Endodermal cell (in vitro differentiated cells): Measurements from ENCODE around the gene BACH1. TPM values are rescaled to one million over a fixed set of nuclear protein-coding genes. Genes with fewer than 3 reads are reported as not detected.

Source experiments
- DNase-seq: peaks from one replicate; pipeline ENCODE4 v3.0.0-alpha.2; 2017
- H3K27ac ChIP-seq: 2 replicates; pipeline ENCODE4 v1.5.1; 2013; ENCODE audit warnings: mild to moderate bottlenecking, low read depth, low read length, moderate library complexity
- H3K27me3 ChIP-seq: 2 replicates; pipeline ENCODE4 v1.6.1; 2013; ENCODE audit warnings: mild to moderate bottlenecking, low read length, moderate library complexity; ENCODE audit not compliant: insufficient read depth, control insufficient read depth, poor library complexity, severe bottlenecking
- H3K36me3 ChIP-seq: 2 replicates; pipeline ENCODE4 v1.7.0; 2013; ENCODE audit warnings: mild to moderate bottlenecking, low read length, moderate library complexity; ENCODE audit not compliant: control insufficient read depth, insufficient read depth
- H3K4me1 ChIP-seq: one replicate; pipeline ENCODE4 v1.7.0; 2013; ENCODE audit warnings: low read length; ENCODE audit not compliant: control insufficient read depth, insufficient read depth
- H3K4me3 ChIP-seq: 2 replicates; pipeline ENCODE4 v1.5.1; 2013; ENCODE audit warnings: mild to moderate bottlenecking, low read length, moderate library complexity
- H3K9ac ChIP-seq: 2 replicates; pipeline ENCODE4 v1.6.1; 2013; ENCODE audit warnings: mild to moderate bottlenecking, low read length, moderate library complexity; ENCODE audit not compliant: poor library complexity, severe bottlenecking; ENCODE audit errors: extremely low read depth
- H3K9me3 ChIP-seq: 2 replicates; pipeline ENCODE4 v1.6.1; 2013; ENCODE audit warnings: mild to moderate bottlenecking, low read length, moderate library complexity; ENCODE audit not compliant: control insufficient read depth
- H3K27ac Mint-ChIP-seq: 2 replicates; pipeline ENCODE4 v1.8.0; 2020; ENCODE audit warnings: mixed read lengths
- H3K27me3 Mint-ChIP-seq: 2 replicates; pipeline ENCODE4 v1.8.0; 2021; ENCODE audit warnings: mild to moderate bottlenecking, mixed read lengths; ENCODE audit not compliant: insufficient read depth
- H3K36me3 Mint-ChIP-seq: 2 replicates; pipeline ENCODE4 v1.8.0; 2020; ENCODE audit warnings: low read depth, mixed read lengths
- H3K4me1 Mint-ChIP-seq: 2 replicates; pipeline ENCODE4 v1.8.0; 2020; ENCODE audit warnings: mixed read lengths
- H3K4me3 Mint-ChIP-seq: 2 replicates; pipeline ENCODE4 v1.8.0; 2020; ENCODE audit warnings: mild to moderate bottlenecking, moderate library complexity, mixed read lengths
- H3K9me3 Mint-ChIP-seq: 2 replicates; pipeline ENCODE4 v1.8.0; 2020; ENCODE audit warnings: mild to moderate bottlenecking, mixed read lengths
- WGBS, 2 experiments: methylation state at CpG; one replicate each; pipeline versions ENCODE4 v1.1.5 to v1.1.7; 2013; ENCODE audit warnings: missing lambda C conversion rate in 2 of 2, mixed read lengths in 1 of 2; ENCODE audit not compliant: insufficient coverage in 1 of 2, insufficient read length in 1 of 2; 5-methylcytosine and 5-hydroxymethylcytosine counted together
- total RNA-seq, 2 donors: library from RNA; stranded (reverse); fragmentation: NEBNext Ultra II Directional in 1 of 2; extraction: Animal tissue kit (Norgen Biotek cat#: 25700) in 1 of 2; gene quantifications; 2 replicates in 1 of 2; 3 replicates in 1 of 2; pipeline ENCODE4 v1.2.1, GENCODE V29; 2021
- TF ChIP-seq, protein P1 (sequence below): fragments of 200-600 bp; sonication (generic); conservative IDR thresholded peaks from 2 replicates; pipeline ENCODE4 v1.5.0; 2021; ENCODE audit warnings: antibody characterized with exemption, mild to moderate bottlenecking

The BACH1 gene
- total RNA-seq, 2 donors from 2014 or later: 61.3 to 64.9 TPM

DNA sequence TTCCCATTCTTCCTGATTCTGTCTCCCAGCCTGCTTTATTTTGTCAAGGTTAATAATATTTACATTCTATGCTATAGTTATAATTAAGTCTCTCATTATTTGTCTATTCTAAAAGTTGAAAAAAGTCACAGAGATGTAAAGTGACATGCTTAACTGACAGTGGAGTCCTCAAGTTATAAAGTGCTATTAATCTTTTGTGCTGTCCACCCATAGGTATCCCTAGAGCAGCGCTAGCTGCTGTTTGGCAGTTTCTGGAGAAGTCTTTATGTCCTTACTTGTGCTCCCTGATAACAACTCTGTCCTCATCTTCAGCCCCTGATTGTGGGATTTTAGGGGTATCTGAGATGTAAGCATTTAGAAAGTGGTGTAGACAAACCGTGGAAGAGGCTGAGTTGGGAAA, 13.1 kb downstream of the BACH1 start:
- no peak overlapping the region for H3K4me3 Mint-ChIP-seq
- WGBS, 2 experiments: 90 to 100% methylated on average over 1 to 2 of the region's 2 CpGs

DNA sequence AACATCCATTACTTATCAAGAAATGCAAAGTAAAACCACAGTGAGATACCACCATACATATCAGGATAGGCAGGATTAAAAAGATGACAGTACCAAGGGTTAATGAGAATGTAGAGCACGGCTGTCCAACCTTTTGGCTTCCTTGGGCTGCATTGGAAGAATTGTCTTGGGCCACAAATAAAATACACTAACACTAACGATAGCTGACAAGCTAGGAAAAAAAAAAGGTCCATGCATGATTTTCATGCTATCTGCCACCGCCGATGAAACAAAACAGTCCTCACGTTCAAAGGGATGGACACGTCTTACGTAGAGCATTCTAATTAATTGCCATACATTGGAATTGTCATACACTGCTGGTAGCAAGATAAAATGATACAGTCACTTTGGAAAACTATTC, 14.3 kb downstream of the BACH1 start:
- Histone ChIP-seq H3K4me1 (peaks cover 5% of the 10 kb centered on the region), H3K27me3 (no peaks in the 10 kb centered on the region), H3K9me3 (peaks cover 17% of the 10 kb centered on the region), H3K9ac (no peak overlapping the region), H3K36me3 (peaks cover 7% of the 10 kb centered on the region), H3K27ac (no peak overlapping the region), H3K4me3 (no peak overlapping the region)
- H3K27me3 Mint-ChIP-seq: no peaks in the 10 kb centered on the region
- TF ChIP-seq, protein P1, sequence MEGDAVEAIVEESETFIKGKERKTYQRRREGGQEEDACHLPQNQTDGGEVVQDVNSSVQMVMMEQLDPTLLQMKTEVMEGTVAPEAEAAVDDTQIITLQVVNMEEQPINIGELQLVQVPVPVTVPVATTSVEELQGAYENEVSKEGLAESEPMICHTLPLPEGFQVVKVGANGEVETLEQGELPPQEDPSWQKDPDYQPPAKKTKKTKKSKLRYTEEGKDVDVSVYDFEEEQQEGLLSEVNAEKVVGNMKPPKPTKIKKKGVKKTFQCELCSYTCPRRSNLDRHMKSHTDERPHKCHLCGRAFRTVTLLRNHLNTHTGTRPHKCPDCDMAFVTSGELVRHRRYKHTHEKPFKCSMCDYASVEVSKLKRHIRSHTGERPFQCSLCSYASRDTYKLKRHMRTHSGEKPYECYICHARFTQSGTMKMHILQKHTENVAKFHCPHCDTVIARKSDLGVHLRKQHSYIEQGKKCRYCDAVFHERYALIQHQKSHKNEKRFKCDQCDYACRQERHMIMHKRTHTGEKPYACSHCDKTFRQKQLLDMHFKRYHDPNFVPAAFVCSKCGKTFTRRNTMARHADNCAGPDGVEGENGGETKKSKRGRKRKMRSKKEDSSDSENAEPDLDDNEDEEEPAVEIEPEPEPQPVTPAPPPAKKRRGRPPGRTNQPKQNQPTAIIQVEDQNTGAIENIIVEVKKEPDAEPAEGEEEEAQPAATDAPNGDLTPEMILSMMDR: no peak
- H3K4me3 Mint-ChIP-seq: no peak overlapping the region
- DNase-seq: no peak
- WGBS, 2 experiments: 86 to 94% methylated on average over 6 to 7 of the region's 7 CpGs
- H3K36me3 Mint-ChIP-seq: peaks cover 20% of the 10 kb centered on the region
- H3K27ac Mint-ChIP-seq: no peak overlapping the region
- H3K9me3 Mint-ChIP-seq: no peaks in the 10 kb centered on the region
- peaks cover 32% of the 10 kb centered on the region for H3K4me1 Mint-ChIP-seq

More for the DNA sequence above, 13.1 kb downstream of the BACH1 start:
- no peak overlapping the region for H3K27ac Mint-ChIP-seq
- H3K27me3 Mint-ChIP-seq: no peaks in the 10 kb centered on the region
- TF ChIP-seq, protein P1: no peak
- H3K4me1 Mint-ChIP-seq: peaks cover 38% of the 10 kb centered on the region
- peaks cover 7% of the 10 kb centered on the region for H3K36me3 ChIP-seq
- no peaks in the 10 kb centered on the region for H3K9me3 Mint-ChIP-seq
- peaks cover 20% of the 10 kb centered on the region for H3K36me3 Mint-ChIP-seq
- H3K4me3 ChIP-seq: no peak overlapping the region
- H3K27me3 ChIP-seq: no peaks in the 10 kb centered on the region
- DNase-seq: no peak
- H3K9ac ChIP-seq: no peak overlapping the region
- peaks cover 9% of the 10 kb centered on the region for H3K4me1 ChIP-seq
- H3K9me3 ChIP-seq: peaks cover 17% of the 10 kb centered on the region
- H3K27ac ChIP-seq: no peak overlapping the region

DNA sequence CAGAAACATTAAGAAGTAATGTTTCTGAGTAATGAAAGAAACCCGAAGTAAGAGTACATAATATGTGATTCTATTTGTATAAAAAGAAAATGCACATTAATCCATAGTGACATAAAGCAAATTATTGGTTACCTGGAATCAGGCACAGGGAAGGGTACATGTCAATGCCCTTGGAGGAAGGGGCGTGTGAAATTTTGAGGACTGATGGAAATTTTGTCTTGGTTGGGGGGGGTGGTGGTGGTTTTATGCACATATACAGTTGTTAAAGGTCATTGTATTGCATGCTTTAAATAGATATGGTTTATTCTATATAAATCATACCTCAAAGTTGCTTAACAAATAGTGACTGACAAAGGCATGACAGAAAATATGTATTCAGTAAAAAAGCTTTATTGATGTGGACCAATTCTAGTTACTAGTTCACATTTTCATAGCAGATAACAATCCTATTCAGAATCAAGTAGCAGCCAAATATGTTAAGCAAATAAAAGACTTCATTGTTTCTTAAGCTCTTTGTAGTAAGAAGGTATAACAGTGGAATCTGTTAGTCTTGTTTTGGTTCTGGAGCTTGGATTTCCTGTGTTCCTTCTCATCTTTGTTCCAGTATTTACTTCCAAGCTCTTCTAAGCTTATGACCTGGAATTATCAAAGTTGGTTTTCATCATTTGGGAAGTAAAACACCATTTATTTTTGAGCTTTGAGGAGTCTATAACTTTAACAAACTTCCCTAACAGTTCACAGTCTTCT, 15.1 kb downstream of the BACH1 start:
- H3K4me1 ChIP-seq: peaks cover 4% of the 10 kb centered on the region
- H3K9me3 ChIP-seq: peaks cover 17% of the 10 kb centered on the region
- peaks cover 20% of the 10 kb centered on the region for H3K36me3 Mint-ChIP-seq
- no peak overlapping the region for H3K4me3 ChIP-seq
- H3K36me3 ChIP-seq: peaks cover 7% of the 10 kb centered on the region
- H3K27me3 Mint-ChIP-seq: no peaks in the 10 kb centered on the region
- no peak overlapping the region for H3K9ac ChIP-seq
- 98% methylated on average over 2 of the region's 2 CpGs; no CpG with 5 or more reads in 1 of the 2 experiments for WGBS, 2 experiments
- H3K4me3 Mint-ChIP-seq: no peak overlapping the region
- no peak overlapping the region for H3K27ac Mint-ChIP-seq
- no peak overlapping the region for H3K27ac ChIP-seq
- TF ChIP-seq, protein P1: no peak
- H3K4me1 Mint-ChIP-seq: peaks cover 30% of the 10 kb centered on the region
- H3K27me3 ChIP-seq: no peaks in the 10 kb centered on the region
- no peak for DNase-seq
- H3K9me3 Mint-ChIP-seq: no peaks in the 10 kb centered on the region
